HepG2 (cell line): ENCODE data around the gene IFT122. TPM values are rescaled to one million over a fixed set of nuclear protein-coding genes. Genes with fewer than 3 reads are reported as not detected.
A peak's percentile ranks its signal among the peaks of the same experiment; 100 is the strongest.

Source experiments
- ARID4A ChIP-seq: sonication (generic); formaldehyde crosslinking; IDR thresholded peaks from 2 replicates; pipeline ENCODE4 v1.5.0; 2020; ENCODE audit warnings: mild to moderate bottlenecking, missing genetic modification reagents, borderline replicate concordance
- CAMTA2 ChIP-seq: sonication (generic); formaldehyde crosslinking; IDR thresholded peaks from 2 replicates; pipeline ENCODE4 v1.4.0; 2020; ENCODE audit warnings: mild to moderate bottlenecking, missing genetic modification reagents, borderline replicate concordance
- CERS6 ChIP-seq: sonication (generic); formaldehyde crosslinking; IDR thresholded peaks from 2 replicates; pipeline ENCODE4 v1.5.0; 2020; ENCODE audit warnings: missing genetic modification reagents
- CREBL2 ChIP-seq: sonication (generic); formaldehyde crosslinking; IDR thresholded peaks from 2 replicates; pipeline ENCODE4 v1.8.1; 2023; ENCODE audit warnings: missing genetic modification reagents, mild to moderate bottlenecking, borderline replicate concordance
- MYNN ChIP-seq: sonication (generic); formaldehyde crosslinking; IDR thresholded peaks from 2 replicates; pipeline ENCODE4 v1.4.0; 2020; ENCODE audit warnings: mild to moderate bottlenecking, low read depth, missing genetic modification reagents
- PRDM4 ChIP-seq: sonication (generic); formaldehyde crosslinking; IDR thresholded peaks from 2 replicates; pipeline ENCODE4 v1.9.0; 2021; ENCODE audit warnings: missing genetic modification reagents, borderline replicate concordance
- SMARCE1 ChIP-seq: fragments of 450-650 bp; IDR thresholded peaks from 2 replicates; pipeline ENCODE4 v1.6.1; 2017; ENCODE audit warnings: borderline replicate concordance
- TCF7L2 ChIP-seq: IDR thresholded peaks from 2 replicates; pipeline ENCODE4 v1.6.1; 2011; ENCODE audit warnings: mild to moderate bottlenecking, low read depth, low read length, moderate library complexity
- ZEB1 ChIP-seq: IDR thresholded peaks from 2 replicates; pipeline ENCODE4 v1.6.1; 2012; ENCODE audit warnings: mild to moderate bottlenecking, low read depth, inconsistent platforms; ENCODE audit not compliant: insufficient replicate concordance
- ZFX ChIP-seq: sonication (generic); formaldehyde crosslinking; IDR thresholded peaks from 2 replicates; pipeline ENCODE4 v1.4.0; 2020; ENCODE audit warnings: mild to moderate bottlenecking, low read depth, missing genetic modification reagents, moderate library complexity
- ZHX1 ChIP-seq: sonication (generic); formaldehyde crosslinking; IDR thresholded peaks from 2 replicates; pipeline ENCODE4 v1.8.1; 2022; ENCODE audit warnings: low read depth, mild to moderate bottlenecking, missing genetic modification reagents
- ZKSCAN8 ChIP-seq: IDR thresholded peaks from 2 replicates; pipeline ENCODE4 v1.6.1; 2016; ENCODE audit warnings: borderline replicate concordance, missing genetic modification reagents, missing compliant biosample characterization
- ZNF160 ChIP-seq: sonication (generic); formaldehyde crosslinking; IDR thresholded peaks from 2 replicates; pipeline ENCODE4 v1.8.0; 2022; ENCODE audit warnings: mild to moderate bottlenecking, inconsistent platforms, missing genetic modification reagents
- ZNF737 ChIP-seq: sonication (generic); formaldehyde crosslinking; IDR thresholded peaks from 2 replicates; pipeline ENCODE4 v1.5.0; 2020; ENCODE audit warnings: missing genetic modification reagents, mild to moderate bottlenecking, borderline replicate concordance
- ZNF816 ChIP-seq: sonication (generic); formaldehyde crosslinking; IDR thresholded peaks from 2 replicates; pipeline ENCODE4 v1.8.0; 2022; ENCODE audit warnings: missing genetic modification reagents, mild to moderate bottlenecking, borderline replicate concordance
- ZSCAN12 ChIP-seq: sonication (generic); formaldehyde crosslinking; IDR thresholded peaks from 2 replicates; pipeline ENCODE4 v1.9.0; 2021; ENCODE audit warnings: mild to moderate bottlenecking, missing genetic modification reagents
- polyA plus RNA-seq, 8 experiments: library from polyadenylated mRNA; depleted of rRNA in 3 of 8; stranded (reverse) in 7 of 8; unstranded in 1 of 8; fragments of >200 nt; fragmentation: Illumina TruSeq in 4 of 8; extraction: Trizol in 4 of 8; gene quantifications; 2 replicates each; pipeline versions ENCODE4 v1.2.1 to v1.2.3, GENCODE V29; 2011 to 2016; ENCODE audit warnings: low read depth in 4 of 8, missing spikeins in 1 of 8, mixed read lengths in 1 of 8; ENCODE audit not compliant: insufficient read depth in 1 of 8
- total RNA-seq, 5 experiments: library from RNA; depleted of rRNA; stranded (reverse); fragments of >200 nt; fragmentation: Illumina TruSeq; extraction: Trizol; gene quantifications; 2 replicates each; pipeline ENCODE4 v1.2.3, GENCODE V29; 2016; ENCODE audit warnings: low read depth in 1 of 5

The IFT122 gene
- total and polyA plus RNA-seq, 2 of the 13 experiments (the other 11 are each of a cell fraction or from before 2014, with no cell fraction given): 10.1 to 10.3 TPM

- TF ChIP-seq ARID4A (CRISPR knock-in tag) (peak; percentile 98), MYNN (CRISPR knock-in tag) (no peak), ZFX (peak; percentile 59), ZNF816 (CRISPR knock-in tag) (no peak), TCF7L2 (no peak), CAMTA2 (CRISPR knock-in tag) (0 out of 2 replicates have a peak, but pooled peaks have one; percentile 80), ZKSCAN8 (CRISPR knock-in tag) (no peak), PRDM4 (CRISPR knock-in tag) (no peak), ZEB1 (no peak), ZNF160 (CRISPR knock-in tag) (0 out of 2 replicates have a peak, but pooled peaks have one; percentile 62), ZSCAN12 (CRISPR knock-in tag) (no peak), ZHX1 (CRISPR knock-in tag) (peak; percentile 99), CREBL2 (peak; percentile 78; the same call in 1 of the 2 replicates), ZNF737 (CRISPR knock-in tag) (no peak), CERS6 (CRISPR knock-in tag) (no peak), SMARCE1 (no peak)
Observed at GRCh38 chr3:129439817-129440617, at the start of gene IFT122, which contains the start of gene MBD4 (continued).
